ENCODE data around the gene SMIM17.

Gene SMIM17

DNA sequence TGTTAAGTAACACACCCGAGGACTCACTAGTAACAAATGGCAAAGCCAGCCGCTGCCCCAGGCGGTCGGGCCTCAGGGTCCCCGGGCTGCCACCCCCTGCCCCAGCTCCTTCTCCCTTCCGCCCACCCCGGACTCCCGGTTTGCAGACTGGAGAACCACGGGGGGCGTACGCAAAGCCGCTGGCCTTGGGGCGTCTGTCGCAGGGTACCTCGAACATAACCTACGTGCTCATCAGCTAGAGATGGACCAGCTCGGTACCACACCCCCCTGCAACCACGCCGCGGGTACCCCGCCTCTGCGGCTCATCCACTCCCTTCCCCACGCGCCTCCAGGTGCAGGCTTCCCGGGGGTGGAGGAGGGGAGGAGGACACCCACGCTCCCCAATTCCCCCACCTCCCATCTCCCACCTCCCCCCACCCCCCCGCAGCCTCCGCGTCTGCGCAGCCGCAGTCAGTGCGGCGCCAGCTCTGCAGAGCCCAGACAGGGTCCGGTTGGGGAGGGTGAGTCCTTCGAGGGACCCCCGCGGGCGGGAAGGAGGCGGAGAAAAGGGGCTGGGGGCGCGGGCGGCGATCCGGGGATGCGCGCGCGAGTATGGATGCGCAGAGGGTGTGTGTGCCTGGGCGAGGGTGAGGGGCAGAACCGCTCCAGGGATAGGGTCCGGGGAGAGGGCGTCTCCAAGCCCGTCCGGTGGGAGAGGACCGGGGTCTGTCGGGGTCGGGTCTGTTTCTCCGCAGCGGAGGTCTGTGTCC is at the start of gene SMIM17:
Gene SMIM17, plus strand, starts transcription at position 449 of the 749 bp plus-strand sequence. CDS start 2,509 bp downstream, outside the sequence.
- DNase-seq (ENCODE audit: low read depth) = no peak

DNA sequence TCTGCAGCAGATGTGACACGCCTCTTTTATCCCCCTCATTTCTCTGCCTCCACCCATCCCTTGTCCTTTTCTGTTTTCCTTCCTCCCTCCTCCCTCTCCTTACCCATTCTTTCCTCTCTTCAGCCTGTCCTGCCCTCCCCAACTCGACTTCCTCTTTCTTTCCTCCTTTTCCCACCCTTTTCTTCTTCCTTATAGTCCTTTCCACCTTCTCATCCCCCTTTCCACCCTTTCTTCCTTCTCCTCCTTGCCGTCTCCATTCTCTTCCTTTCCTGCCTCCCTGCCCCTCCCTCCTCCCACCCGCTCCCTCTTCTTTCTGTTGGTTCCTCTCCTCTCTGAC is 48.5 kb upstream of the SMIM17 start:
- no peak for DNase-seq (ENCODE audit: low read depth)

DNA sequence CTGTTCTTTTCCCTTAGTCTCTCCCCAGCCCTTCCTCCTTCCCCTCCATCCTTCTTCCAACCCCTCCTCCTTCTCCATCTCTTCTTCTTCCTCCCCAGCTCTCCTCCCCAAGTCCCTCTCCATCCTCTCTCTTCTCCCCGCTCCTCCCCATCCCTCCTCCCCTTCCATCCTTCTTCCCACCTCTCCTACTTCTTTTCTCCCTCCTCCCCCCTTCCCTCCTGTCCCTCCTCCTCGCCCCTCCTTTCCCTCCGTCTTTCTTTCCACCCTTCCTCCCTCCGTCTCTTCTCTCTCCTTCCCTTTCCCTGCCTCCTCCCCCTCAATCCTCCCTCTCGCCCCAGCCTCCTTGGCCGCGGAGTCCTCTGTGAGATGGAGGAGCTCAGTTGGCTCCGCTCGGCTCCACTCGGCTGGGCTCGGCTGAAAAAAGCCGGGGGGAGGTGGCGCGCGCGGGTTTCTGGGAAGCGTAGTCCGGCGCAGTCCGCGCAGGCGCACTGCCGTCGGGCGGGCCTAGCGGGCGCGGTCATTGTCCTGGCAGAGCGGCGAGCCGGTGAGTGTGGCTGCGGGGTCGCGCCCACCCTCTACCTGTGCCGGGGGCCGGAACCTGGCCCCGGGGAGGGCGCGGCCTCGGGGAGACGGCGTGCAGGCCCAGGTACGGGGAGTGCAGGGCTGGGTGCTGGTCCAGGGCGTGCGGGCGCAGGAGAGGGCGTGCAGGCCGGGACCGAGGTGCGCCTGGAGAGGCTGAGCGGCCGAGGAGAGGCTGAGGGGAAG is 48.0 kb upstream of the SMIM17 start, which contains the start of gene ZNF71:
Gene ZNF71, plus strand, starts transcription at position 520 of the 765 bp plus-strand sequence. CDS start 6,257 bp downstream, outside the sequence.
- DNase-seq (ENCODE audit: low read depth) = peak; percentile 63

DNA sequence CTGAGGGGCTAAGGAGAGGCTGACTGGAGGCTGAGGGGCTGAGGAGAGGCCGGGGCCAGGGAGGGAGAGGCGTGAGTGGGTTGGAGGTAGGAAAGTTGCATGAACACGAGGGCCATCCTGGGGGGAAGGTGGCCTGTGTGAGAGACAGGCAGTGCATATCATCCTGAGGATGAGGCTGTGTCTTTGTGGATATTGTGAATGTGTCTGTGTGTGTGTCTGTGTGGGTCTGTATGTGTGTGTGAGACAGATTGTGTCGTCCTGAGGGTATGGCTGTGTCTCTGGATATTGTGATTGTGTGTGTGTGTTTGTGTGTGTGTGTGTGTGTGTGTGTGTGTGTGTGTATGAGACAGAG is 47.4 kb upstream of the SMIM17 start:
- DNase-seq (ENCODE audit: low read depth) = no peak

DNA sequence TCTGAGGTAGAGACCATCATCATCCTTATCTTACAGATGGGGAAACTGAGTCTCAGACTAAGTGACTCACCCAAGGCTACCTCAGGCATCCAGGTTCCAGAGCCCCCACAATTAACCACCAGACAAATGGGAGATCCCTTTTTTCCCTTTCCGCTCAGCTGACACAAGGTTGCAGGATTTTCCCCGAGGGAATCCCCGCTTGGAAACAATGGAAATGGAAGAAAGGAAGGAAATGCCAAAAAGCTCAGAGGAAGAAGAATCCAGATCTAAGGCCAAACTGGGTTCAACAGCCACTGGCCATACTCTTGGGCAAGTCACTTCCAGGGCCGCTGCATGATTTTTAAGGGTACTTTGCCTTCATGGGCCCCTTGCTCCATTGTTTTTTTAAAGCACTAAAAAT is 46.3 kb upstream of the SMIM17 start:
- no peak for DNase-seq (ENCODE audit: low read depth)

DNA sequence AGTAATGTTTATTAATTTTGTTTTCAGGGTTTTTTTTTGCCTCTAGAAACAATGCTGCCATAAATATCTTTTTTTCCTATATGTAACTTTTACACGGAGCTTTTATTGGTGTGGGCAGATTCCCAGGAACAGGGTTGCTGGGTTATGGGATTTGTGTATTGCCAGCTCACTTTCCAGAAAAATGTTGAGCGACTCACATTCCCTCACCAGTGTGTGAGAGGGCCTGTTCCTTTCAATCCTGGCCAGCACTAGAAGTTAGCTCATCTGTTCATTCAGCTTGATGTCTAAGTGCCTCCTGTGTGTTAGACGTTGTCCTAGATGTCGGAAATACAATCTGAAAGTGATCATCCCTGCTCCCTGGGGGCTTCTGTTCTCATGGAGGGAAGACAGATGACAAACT is 45.3 kb upstream of the SMIM17 start:
- DNase-seq (ENCODE audit: low read depth) = no peak

DNA sequence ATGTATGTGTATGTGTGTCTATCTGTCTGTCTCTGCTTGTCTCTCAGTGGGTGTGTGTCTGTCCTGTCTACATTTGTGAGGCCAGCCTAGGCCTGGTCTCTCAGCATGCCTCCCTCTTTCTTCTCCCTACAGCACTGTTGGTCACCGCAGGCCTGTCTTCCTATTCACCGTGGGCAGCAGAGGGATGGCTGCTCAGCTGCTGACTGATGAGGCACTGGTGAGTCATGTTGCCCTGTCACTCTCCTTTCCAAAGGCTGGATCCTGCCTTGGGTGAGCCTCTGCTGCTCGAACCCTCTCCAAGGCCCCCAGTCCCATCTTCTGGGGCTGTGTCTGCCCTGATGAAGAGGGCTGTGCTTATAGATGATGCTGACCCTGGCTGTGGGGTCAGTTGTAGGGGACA is 41.6 kb upstream of the SMIM17 start:
- no peak for DNase-seq (ENCODE audit: low read depth)

DNA sequence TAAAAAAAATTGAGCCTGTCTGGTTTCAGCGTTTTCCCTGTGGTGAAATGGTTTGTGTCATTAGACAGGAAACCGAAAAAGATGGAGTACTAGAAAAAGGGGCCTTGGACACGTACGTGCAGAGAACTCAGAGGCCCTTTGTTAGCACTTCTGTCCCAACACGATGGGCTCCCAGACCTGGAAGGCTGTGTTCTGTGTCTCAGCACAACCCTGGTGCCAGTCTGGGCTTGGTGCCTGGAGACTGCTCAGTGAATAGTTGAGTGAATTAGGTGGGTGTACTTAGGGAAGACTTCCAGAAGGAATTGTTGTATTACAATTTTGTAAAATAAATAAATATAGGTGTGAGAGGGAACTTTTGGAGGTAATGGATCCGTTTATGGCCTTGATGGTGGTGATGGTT is 39.1 kb upstream of the SMIM17 start:
- DNase-seq (ENCODE audit: low read depth) = no peak

DNA sequence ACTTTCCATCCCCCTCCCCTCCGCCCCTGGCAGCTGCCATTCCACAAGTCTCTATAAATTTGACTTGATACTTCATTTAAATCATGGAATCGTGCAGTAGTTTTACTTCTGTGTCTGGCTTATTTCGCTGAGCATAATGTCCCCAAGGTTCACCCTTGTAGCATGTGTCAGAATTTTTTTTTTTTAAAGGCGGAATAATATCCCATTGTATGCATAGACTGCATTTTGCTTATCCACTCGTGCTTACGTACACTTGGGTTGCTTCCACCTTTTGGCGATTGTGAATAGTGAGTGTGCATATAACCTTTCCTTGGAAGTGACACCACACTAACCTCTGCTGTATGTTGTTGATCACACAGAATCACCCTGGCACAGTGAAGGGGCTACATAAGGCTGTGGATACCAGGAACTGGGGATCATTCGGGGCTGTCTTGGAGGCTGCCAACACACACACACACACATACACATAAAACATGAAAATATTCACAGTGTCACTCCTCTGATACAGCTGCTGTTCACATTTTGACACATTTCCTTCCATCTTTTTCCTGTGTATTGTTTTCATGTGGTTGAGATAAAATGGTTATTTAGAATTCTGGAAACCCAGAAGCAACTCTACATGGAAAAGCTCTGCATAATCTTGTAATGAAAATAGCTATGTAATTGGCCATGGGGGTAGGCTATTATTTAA is 34.5 kb upstream of the SMIM17 start:
- DNase-seq (ENCODE audit: low read depth) = no peak

DNA sequence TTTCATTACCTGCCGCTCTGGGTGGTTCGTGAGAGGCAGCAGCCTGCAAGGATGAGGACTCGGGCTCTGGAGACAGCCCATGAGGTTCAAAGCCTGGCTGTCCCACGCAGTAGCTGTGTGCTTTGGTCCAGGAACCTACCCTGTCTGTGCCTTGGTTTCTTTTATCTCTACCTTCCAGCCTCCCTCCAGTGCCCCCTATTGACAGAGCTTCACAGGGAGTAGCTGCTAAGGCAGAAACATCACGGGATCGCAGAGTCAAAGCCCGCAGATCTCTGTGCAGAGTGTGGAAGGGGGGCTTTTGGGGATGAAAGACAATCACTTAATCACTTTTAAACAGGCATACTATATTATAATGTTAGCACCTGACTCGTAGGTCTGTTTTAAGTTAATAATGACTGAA is 31.7 kb upstream of the SMIM17 start:
- no peak for DNase-seq (ENCODE audit: low read depth)

DNA sequence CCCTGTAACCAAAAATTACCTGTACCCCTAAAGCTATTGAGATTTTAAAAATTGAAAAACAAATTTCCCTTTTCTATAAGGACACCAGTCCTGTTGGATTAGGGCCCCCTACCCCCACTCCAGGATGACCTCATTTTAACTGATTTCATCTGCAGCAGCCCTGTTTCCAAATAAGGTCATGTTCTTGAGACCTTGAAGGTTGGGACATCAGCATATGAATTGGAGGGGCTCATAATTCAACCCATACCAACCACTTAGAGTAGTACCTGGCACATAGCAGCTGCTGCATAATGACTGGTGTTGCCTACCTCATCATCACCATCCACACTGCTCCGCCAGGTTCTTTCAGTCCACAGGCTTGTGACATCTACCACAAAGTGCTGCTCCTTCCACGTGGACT is 30.2 kb upstream of the SMIM17 start:
- DNase-seq (ENCODE audit: low read depth) = no peak

DNA sequence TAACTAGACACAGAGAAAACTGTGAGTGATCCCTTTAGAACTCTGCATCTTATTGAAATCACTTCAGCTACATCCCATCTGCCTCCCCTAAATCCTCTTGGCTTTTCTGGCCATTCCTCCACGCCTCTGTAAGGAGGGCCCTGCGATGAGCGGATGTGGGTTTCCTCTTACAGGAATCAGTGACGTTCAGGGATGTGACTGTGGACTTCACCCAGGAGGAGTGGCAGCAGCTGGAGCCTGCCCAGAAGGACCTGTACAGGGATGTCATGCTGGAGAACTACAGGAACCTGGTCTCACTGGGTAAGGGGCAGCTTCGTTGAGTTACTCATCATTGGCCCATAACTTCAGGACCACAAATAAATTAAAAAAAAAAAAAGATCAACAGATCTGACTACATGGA is 29.3 kb upstream of the SMIM17 start:
- DNase-seq (ENCODE audit: low read depth) = no peak

DNA sequence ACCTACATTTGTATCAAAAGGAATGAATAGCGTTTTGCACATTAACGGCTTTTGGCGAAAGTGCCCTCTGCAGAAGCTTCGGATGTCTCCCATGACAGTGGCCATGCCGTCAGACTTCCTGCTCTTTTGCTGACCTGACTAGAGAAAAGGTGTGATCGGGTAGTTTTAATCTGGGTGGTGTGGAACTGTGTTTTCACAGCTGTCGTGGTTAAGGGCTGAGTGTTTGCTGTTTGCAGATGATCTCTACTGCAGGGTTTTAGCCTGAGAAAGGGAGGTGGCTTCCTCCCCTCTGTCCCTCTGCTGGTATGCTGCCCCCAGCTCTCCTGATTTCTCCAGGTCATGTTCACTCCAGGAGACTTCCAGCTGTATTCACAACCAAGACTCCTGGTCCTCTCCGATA is 25.4 kb upstream of the SMIM17 start:
- no peak for DNase-seq (ENCODE audit: low read depth)

DNA sequence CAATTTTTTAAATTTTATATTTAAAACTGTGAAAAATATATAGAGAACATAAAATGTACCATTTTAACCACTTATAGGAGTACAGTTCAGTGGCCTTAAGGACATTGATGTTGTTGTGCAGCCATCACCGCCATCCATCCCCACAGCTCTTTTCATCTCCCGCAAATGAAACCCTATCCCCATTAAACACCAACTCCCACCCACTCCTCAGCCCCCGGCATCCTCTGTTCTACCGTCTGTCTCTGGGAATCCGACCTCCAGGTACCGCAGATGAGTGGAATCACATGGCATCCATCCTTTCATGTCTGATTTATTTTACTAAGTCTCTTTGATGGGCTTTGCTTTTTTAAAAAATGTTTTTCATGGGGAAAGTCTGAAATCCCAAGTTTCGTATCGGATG is 23.8 kb upstream of the SMIM17 start:
- no peak for DNase-seq (ENCODE audit: low read depth)

DNA sequence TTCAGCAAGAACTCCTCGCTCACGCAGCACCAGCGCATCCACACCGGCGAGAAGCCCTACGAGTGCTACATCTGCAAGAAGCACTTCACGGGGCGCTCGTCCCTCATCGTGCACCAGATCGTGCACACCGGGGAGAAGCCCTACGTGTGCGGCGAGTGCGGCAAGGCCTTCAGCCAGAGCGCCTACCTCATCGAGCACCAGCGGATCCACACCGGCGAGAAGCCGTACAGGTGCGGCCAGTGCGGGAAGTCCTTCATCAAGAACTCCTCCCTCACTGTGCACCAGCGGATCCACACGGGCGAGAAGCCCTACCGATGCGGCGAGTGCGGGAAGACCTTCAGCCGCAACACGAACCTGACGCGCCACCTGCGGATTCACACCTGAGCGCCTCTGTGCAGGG is 20.6 kb upstream of the SMIM17 start:
- DNase-seq (ENCODE audit: low read depth) = no peak

DNA sequence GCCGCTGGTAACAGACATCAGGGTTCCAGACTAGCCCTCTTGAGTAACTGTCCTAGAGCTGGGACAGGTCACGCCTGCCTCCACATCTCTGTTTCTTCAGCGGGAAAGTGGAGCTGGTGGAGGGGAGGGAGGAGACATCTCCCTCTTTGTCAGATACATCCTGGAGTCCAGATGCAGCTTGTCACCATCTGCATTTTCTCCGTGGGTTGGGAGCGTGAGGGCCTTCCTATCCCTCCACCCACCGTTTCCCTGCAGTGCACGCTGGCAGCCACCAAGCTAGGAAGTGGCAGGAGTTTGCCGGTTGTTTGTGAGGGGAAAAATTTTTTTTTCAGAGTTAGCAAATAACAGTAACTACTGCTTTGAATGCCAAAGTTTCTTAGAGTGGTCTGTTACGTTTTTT is 20.0 kb upstream of the SMIM17 start:
- DNase-seq (ENCODE audit: low read depth) = no peak

DNA sequence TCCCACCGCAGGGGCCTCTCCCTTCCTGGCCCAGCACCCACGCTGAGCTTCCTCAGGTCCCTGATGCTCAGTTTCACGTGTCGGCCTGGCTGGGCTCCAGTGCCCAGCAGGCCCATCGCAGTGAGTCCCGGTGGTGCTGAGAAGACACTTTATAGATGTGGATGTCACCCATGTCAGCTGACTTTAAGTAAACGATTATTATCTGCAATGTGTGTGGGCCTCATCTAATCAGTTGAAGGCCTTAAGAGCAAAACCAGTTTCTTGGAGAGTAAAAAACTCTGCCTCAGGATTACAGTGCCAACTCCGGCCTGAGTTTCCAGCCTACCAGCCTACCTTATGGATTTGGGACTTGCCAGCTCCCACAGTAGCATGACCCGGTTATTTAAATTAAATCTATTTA is 17.3 kb upstream of the SMIM17 start:
- DNase-seq (ENCODE audit: low read depth) = no peak

DNA sequence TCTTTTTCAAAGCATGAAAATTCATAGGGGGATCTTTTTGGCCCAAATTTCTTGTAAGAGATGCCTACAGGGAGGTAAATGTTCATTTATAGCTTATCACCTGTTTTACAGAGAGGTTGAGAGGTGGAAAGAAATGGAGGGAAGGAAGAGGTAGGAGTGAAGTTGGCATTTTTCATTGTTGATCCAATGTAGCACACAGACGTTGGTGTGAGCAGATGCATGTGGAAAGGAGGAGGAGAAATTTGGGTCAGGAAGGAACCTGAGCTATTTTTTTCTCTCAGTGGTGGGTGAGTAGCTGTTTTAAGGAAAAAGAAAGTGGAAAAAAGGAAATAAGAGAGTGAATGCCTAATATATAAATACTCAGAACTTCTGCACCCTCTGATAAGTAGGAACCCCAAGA is 9.9 kb upstream of the SMIM17 start:
- DNase-seq (ENCODE audit: low read depth) = no peak

DNA sequence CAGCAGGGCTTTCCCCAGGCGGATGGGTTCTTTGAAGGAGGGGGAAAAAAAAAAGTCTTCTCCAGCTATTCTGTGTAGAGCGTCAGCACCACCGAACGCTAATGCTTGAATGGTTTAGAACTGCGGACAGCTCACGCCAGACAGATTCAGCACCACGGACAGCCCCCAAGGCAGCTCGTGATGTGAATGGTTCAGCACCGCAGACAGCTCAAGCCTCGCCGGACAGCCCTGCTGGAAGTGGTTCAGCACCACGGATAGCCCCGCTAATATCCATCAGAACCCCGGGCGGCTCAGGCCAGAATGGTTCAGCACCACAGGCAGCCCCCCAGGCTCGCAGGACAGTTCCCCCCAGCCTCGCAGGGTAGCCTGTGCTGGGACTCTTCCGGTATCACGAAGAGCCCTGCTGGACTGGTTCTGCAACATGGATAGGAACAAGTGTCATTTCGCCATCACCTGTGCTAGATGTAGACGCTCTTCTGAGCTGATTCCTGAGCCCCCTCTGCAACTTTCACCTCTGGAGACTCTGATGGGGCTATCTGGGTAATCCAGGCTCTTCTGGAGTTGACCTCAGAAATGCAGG is 4.9 kb upstream of the SMIM17 start:
- DNase-seq (ENCODE audit: low read depth) = no peak

DNA sequence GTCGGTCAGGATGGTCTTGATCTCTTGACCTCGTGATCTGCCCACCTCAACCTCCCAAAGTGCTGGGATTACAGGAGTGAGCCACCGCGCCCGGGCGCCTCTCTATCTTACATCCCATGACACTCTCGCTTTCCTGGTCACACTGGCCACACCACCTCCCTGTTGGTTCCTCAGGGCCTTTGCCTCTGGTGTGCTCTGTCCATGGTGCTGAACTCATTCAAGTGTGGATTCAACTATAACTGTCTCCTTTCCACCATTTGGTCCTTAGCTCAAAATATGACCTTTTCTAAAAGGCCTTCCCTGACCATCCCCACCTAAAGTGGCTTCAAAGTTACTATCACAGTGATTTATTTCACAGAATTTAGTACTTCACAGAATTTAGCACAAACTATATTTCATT is 3.7 kb upstream of the SMIM17 start:
- DNase-seq (ENCODE audit: low read depth) = no peak

DNA sequence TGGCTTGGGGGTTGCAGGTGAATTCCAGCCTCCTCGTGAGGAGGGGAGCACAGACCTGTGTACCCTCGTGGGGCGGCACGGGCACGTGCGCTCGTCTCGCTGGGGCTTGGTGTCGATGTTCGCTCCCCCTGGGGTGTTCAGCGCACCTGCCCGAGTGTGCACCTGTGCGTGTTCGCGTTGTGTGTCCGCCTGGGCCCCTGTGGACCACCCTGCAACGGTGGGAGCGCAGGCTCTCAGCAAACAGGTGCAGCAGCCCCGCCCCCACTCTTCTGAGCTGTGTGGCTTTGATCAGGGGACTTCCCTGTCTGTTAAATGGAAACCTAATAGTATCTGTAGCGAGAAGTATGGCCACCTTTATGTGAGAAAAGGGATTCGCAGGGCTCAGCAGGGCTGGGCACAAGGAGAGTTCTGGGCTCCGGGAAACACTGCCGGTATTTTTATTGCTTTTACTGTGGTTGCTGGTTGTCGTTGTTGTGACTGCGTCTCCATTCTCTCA is 549 bp downstream of the SMIM17 start:
- DNase-seq (ENCODE audit: low read depth) = no peak

DNA sequence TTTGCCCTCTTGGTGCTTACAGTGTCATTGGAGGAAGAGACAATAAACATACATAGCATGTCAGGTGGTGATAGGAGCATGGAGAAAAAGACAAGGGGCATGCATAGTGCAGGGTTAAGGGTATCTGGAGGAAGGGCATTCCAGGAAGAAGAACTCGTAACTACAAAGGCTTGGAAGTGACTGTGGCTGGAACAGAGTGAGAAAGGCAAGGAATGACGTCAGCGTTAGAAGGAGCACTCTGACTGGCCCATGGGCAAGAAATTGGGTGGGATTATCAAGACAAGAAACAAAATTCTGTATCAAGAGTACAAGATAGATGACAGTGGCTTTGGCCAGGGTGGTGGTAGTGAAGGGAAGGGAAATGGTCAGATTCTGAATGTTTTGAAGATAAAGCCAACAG is 11.2 kb downstream of the SMIM17 start:
- no peak for DNase-seq (ENCODE audit: low read depth)

All from T-helper 22 cell (primary cell).